ENCODE data around the gene PDCD1. TPM values are rescaled to one million over a fixed set of nuclear protein-coding genes. Genes with fewer than 3 reads are reported as not detected.
A peak's percentile ranks its signal among the peaks of the same experiment; 100 is the strongest.

The PDCD1 gene
- total RNA-seq, 1 donor from 2014 or later: not detected

DNA sequence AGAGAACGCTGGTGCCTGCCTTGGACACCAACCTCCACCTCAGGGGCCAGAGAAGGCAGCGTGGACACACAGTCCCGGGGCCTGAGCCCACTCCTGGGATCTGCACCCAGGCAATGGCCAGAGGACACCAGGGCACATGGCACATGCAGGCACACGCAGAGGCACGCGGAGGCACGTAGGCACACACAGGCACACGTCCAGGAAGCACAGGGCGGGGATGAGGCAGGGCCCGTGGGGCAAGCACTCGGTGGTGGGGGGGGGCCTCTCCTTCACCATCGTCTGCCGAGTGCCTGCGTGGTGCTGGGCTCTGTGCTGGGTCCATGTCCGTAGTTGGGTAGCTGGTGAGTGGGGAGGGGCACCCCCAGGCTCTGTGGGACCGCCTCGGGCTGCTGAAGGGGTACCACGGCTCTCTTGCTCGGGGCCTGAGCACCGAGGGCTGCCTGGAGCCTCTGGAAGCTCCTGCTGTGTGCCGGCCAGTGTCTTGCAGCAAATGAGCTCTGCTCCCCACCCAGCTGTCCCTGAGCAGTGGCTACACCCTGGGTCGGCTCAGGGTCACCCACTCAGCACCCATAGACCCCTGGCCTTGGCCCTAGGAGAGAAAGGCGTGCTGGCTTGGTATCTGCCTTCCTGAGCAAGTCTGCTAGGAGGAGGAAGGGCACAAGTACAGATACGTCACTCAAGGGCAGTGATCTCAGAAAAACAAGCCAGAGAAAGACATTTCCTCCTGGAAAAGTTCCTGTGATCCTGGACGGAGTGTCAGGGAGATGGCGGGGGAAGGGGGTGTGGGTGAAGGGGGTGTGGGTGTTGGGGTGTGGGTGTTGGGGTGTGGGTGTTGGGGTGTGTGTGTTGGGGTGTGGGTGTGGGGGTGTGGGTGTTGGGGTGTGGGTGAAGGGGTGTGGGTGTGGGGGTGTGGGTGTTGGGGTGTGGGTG, 37.3 kb upstream of the PDCD1 start:
- no peaks in the 10 kb centered on the region for H3K27me3 ChIP-seq
- H3K9me3 ChIP-seq: no peaks in the 10 kb centered on the region
- H3K4me1 ChIP-seq: no peaks in the 10 kb centered on the region
- peak in 1 of 2 donors; percentile 58 for DNase-seq (ENCODE audit: low spot score in 2 of 2)
- H3K36me3 ChIP-seq: no peaks in the 10 kb centered on the region
- TF ChIP-seq, protein P1, sequence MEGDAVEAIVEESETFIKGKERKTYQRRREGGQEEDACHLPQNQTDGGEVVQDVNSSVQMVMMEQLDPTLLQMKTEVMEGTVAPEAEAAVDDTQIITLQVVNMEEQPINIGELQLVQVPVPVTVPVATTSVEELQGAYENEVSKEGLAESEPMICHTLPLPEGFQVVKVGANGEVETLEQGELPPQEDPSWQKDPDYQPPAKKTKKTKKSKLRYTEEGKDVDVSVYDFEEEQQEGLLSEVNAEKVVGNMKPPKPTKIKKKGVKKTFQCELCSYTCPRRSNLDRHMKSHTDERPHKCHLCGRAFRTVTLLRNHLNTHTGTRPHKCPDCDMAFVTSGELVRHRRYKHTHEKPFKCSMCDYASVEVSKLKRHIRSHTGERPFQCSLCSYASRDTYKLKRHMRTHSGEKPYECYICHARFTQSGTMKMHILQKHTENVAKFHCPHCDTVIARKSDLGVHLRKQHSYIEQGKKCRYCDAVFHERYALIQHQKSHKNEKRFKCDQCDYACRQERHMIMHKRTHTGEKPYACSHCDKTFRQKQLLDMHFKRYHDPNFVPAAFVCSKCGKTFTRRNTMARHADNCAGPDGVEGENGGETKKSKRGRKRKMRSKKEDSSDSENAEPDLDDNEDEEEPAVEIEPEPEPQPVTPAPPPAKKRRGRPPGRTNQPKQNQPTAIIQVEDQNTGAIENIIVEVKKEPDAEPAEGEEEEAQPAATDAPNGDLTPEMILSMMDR (IDR thresholded peaks at IDR 0.05): no peak
- no peak overlapping the region for H3K4me3 ChIP-seq
- H3K27ac ChIP-seq: peak overlapping the region in 1 of 2 donors; percentile 66
- intact Hi-C loops (cut with DNase I): no loop called here

DNA sequence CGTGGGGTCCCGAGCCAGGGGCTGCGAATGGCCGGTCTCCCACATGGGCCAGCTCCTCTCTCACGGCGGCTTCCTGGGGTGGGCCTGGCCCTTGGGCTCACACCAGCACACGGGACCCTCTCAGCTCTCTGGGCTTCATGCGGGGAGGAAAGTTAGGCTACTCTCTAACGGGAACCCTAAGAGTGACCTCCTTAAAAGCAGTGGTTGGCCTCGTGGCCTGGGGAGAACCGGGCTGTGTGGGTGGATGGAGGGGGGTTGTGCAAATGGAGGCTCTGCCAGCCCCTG, 36.7 kb upstream of the PDCD1 start:
- intact Hi-C loops (cut with DNase I): no loop called here
- Histone ChIP-seq H3K4me3 (no peak overlapping the region), H3K27me3 (no peaks in the 10 kb centered on the region), H3K27ac (peak overlapping the region in 1 of 2 donors; percentile 66), H3K36me3 (no peaks in the 10 kb centered on the region), H3K4me1 (no peaks in the 10 kb centered on the region), H3K9me3 (no peaks in the 10 kb centered on the region)
- DNase-seq (ENCODE audit: low spot score in 2 of 2): peak in 1 of 2 donors; percentile 52
- TF ChIP-seq, protein P1 (IDR thresholded peaks at IDR 0.05): no peak

DNA sequence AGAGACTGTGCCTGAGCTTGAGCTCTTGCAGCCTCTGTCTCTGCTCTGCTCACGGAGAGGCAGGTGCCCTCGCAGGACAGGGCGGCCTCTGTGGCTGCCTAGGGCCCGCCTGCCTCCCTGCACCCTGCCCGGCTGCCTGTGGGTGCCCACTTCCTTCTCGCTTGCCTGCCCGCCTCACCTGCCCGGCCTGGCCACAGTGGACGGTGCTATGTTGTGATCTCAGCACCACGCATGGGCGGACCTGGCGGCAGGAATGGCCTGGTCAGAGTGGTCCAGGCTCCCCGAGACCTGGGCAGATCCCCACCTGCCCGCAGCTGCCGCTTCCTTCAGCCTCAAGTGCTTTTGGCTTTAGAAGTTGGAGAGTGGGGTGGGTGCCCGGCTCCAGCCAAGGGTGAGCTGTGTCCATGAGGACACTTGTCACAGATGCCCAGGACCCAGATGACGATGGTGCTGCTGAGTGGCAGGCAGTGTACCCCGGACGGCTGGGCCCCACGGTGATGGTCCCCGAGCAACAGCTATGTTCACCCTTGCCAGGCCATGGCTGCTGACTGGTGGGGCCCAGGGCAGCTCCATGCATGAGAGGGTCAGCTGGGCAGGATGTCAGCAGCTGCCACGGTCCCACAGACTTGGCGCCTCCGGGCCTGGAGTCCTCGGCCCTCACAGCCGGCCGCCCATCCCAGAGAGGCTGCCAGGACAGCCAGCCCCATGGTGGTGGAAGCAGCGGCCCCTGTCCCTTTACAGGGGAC, 36.2 kb upstream of the PDCD1 start:
- DNase-seq (ENCODE audit: low spot score in 2 of 2): peak in 1 of 2 donors; percentile 60

DNA sequence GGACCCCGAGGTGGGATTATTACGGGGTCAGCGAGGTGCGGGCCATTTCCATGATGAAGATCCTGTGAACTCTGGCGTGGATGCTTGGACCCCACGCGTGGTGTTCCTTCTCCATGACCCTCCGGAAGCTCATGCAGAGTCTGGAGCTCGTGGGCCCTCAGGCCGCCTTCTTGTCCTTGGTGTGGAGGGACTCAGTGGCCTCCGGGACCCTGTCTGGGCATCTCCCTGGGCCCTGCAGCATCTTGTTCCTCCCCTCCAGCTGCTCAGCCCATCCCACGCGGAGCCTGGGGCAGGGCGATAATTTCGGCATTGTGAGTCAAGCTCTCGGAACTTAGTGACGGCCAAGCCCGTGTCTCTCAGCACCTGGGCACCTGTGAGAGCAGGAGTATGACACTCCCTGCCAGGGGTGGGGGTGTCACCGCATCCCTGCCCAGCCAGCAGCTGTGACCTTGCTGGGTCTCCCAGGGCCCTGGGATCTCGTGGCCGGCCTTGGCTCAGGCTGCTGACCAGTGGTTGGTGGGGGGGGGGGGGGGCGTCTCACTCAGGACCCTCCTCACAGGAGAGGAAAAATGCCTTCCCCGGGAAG, 35.5 kb upstream of the PDCD1 start:
- peak in 1 of 2 donors; percentile 59 for DNase-seq (ENCODE audit: low spot score in 2 of 2)
- Histone ChIP-seq H3K9me3 (no peaks in the 10 kb centered on the region), H3K4me1 (no peaks in the 10 kb centered on the region), H3K27ac (no peak overlapping the region), H3K36me3 (no peaks in the 10 kb centered on the region), H3K27me3 (no peaks in the 10 kb centered on the region), H3K4me3 (no peak overlapping the region)
- intact Hi-C loops (cut with DNase I): no loop called here
- TF ChIP-seq, protein P1 (IDR thresholded peaks at IDR 0.05): no peak

More for the DNA sequence above, 36.2 kb upstream of the PDCD1 start:
- Histone ChIP-seq H3K27ac (no peak overlapping the region), H3K4me1 (no peaks in the 10 kb centered on the region), H3K4me3 (no peak overlapping the region), H3K27me3 (no peaks in the 10 kb centered on the region), H3K36me3 (no peaks in the 10 kb centered on the region), H3K9me3 (no peaks in the 10 kb centered on the region)
- TF ChIP-seq, protein P1 (IDR thresholded peaks at IDR 0.05): no peak
- intact Hi-C loops (cut with DNase I): no loop called here

DNA sequence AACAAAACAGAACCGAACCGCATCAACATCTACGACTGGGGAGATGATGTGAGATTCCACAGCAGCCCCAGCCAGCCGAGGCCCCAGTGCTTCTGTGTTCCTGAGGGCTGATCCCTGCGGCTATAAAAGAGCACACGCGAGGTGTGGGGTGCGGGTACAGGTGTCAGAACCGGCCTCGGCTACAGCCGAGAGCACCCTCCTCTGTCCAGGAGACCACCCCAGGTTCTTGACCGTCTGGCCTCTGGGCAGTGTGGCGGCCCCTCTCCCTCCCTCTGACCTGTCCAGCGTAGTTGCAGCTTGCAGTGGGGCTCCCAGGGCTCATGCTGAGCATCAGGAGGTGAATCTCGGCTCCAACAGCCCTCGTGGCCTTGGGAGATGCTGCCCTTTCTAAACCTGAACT, 34.6 kb upstream of the PDCD1 start:
- peak in 1 of 2 donors; percentile 53 for DNase-seq (ENCODE audit: low spot score in 2 of 2)
- Histone ChIP-seq H3K27me3 (no peaks in the 10 kb centered on the region), H3K27ac (no peak overlapping the region), H3K4me1 (no peaks in the 10 kb centered on the region), H3K4me3 (no peak overlapping the region), H3K36me3 (no peaks in the 10 kb centered on the region), H3K9me3 (no peaks in the 10 kb centered on the region)
- TF ChIP-seq, protein P1 (IDR thresholded peaks at IDR 0.05): no peak
- intact Hi-C loops (cut with DNase I): no loop called here

All from ascending aorta (tissue), 2 donors.